ENCODE measurements around the gene BCAS1. TPM values are rescaled to one million over a fixed set of nuclear protein-coding genes. Genes with fewer than 3 reads are reported as not detected.

The BCAS1 gene
- total RNA-seq, 1 experiment from 2014 or later: 4.0 TPM

DNA sequence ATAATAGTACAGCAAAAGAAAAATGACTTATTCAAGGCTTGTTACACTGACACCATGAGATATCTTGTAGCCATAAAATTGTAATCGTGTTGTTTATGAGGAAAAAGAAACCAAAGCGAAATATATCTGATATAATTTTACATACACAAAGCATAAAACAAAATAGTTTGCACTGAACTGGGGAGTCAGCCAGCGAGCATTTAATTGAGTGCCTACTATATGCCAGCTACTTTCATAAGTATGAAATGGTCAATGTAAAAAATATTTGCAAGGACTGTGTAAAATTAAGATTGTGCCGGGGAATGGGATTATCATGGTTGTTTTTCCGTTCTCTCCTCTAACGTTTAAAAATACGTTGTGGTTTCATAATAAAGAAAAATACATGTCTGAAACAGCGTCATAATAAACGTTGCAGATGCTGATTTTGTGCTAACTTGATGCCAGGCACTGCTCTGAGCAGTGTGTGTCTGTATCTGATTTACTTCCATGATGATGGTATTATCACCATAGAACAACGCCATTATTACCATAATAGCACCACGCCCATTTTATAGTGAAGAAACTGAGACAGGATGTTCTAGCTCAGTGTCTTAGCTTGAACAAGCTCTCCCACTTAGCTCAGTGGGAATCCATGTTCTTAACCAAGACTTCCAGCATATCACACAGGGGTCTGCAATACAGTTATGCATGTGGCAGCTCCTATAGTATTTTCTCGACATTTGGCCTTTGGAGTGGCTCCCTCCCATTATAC lies 144.6 kb downstream of the BCAS1 start:
- DNase-seq: no peak
- no peaks in the 10 kb centered on the region for H3K79me2 ChIP-seq (ENCODE audit: low read depth)
- H3K4me1 ChIP-seq (replicated peaks; ENCODE audit: insufficient read depth): peaks cover 62% of the 10 kb centered on the region
- no TSS peak for BruUV-seq (replicated peaks)
- peak overlapping the region; percentile 66 for H3K4me2 ChIP-seq
- H3K4me3 ChIP-seq: no peak overlapping the region
- H3F3A ChIP-seq (ENCODE audit: insufficient read depth, low read depth): peaks cover 37% of the 10 kb centered on the region
- intact Hi-C loops (cut with micrococcal nuclease; ENCODE audit: unreplicated experiment): no loop called here
- H3K36me3 ChIP-seq (ENCODE audit: low read depth): no peaks in the 10 kb centered on the region
- H3K9me3 ChIP-seq (ENCODE audit: insufficient read depth, low read depth): no peaks in the 10 kb centered on the region
- no peaks in the 10 kb centered on the region for H3K27me3 ChIP-seq (ENCODE audit: insufficient read depth, low read depth)
- no peaks in the 10 kb centered on the region for H4K20me1 ChIP-seq (ENCODE audit: insufficient read depth)
- H3K27ac ChIP-seq: peak overlapping the region; percentile 93
- no peaks in the 10 kb centered on the region for H3K9me2 ChIP-seq (ENCODE audit: insufficient read depth)
- TF ChIP-seq, protein P1, sequence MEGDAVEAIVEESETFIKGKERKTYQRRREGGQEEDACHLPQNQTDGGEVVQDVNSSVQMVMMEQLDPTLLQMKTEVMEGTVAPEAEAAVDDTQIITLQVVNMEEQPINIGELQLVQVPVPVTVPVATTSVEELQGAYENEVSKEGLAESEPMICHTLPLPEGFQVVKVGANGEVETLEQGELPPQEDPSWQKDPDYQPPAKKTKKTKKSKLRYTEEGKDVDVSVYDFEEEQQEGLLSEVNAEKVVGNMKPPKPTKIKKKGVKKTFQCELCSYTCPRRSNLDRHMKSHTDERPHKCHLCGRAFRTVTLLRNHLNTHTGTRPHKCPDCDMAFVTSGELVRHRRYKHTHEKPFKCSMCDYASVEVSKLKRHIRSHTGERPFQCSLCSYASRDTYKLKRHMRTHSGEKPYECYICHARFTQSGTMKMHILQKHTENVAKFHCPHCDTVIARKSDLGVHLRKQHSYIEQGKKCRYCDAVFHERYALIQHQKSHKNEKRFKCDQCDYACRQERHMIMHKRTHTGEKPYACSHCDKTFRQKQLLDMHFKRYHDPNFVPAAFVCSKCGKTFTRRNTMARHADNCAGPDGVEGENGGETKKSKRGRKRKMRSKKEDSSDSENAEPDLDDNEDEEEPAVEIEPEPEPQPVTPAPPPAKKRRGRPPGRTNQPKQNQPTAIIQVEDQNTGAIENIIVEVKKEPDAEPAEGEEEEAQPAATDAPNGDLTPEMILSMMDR (conservative IDR thresholded peaks at IDR 0.05): no peak
- TF ChIP-seq EZH2 (IDR thresholded peaks at IDR 0.05; ENCODE audit: low read depth): no peak
- POLR2A ChIA-PET (ENCODE audit: unreplicated experiment): no interaction called here
- CTCF ChIA-PET: interaction anchor here (0.7 kb wide), 1 partner anchor 10 kb away, joined by 4 read pairs; no protein-coding TSS in a partner anchor
- no peak overlapping the region for H2AFZ ChIP-seq

DNA sequence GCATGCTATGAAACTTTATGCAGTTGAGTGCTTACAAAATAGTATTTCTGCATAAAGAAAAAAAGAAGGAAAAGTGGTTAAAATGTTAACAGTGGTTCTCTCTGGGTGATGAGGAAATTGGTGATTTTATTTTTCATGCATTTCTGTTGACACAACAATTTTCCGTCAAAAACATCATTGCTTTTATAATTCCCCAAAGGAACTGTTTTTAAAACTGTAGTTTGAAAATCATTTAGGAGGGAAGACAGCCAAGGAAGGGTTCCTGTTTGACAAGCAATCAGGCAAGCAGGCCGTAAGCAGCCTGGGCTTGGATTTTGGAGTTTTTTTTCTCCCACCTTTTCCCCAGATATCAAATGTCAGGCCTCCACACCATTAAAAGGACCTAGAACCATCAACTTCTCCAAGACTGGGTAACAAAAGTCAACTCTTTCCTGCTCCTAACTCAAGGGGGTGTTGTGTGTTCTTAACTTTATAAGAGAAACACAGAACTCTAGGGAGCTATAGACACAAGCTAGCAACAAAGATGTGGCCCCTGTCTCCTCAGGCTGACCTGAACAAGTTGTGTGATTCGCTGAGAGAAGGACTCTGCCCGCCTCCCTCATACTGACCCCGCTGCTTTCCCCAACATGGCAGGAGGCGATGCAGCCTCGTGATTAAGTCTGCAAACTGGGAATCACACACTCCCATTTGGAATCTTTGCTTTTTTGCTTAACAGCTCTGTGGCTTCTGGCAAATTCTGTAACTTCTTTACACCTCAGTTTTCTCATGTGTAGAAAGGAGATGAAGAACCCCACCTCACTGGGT lies 146.6 kb downstream of the BCAS1 start:
- TF ChIP-seq, protein P1 (conservative IDR thresholded peaks at IDR 0.05): no peak
- TF ChIP-seq EZH2 (IDR thresholded peaks at IDR 0.05; ENCODE audit: low read depth): no peak
- ChIA-PET CTCF (no interaction called here), POLR2A (ENCODE audit: unreplicated experiment) (no interaction called here)
- no peaks in the 10 kb centered on the region for H3K27me3 ChIP-seq (ENCODE audit: insufficient read depth, low read depth)
- 0 out of 2 replicates have a peak overlapping the region, but pooled peaks have one; percentile 23 for H2AFZ ChIP-seq
- no peaks in the 10 kb centered on the region for H3K9me2 ChIP-seq (ENCODE audit: insufficient read depth)
- no peaks in the 10 kb centered on the region for H3K79me2 ChIP-seq (ENCODE audit: low read depth)
- H3K27ac ChIP-seq: peak overlapping the region; percentile 6; the same call in 1 of the 2 replicates
- no peak for DNase-seq
- intact Hi-C loops (cut with micrococcal nuclease; ENCODE audit: unreplicated experiment): no loop called here
- no peaks in the 10 kb centered on the region for H4K20me1 ChIP-seq (ENCODE audit: insufficient read depth)
- H3K4me3 ChIP-seq: no peak overlapping the region
- no peaks in the 10 kb centered on the region for H3K36me3 ChIP-seq (ENCODE audit: low read depth)
- H3F3A ChIP-seq (ENCODE audit: insufficient read depth, low read depth): peaks cover 24% of the 10 kb centered on the region
- no peak overlapping the region for H3K4me2 ChIP-seq
- H3K4me1 ChIP-seq (replicated peaks; ENCODE audit: insufficient read depth): peaks cover 45% of the 10 kb centered on the region
- BruUV-seq (replicated peaks): no TSS peak
- H3K9me3 ChIP-seq (ENCODE audit: insufficient read depth, low read depth): no peaks in the 10 kb centered on the region

DNA sequence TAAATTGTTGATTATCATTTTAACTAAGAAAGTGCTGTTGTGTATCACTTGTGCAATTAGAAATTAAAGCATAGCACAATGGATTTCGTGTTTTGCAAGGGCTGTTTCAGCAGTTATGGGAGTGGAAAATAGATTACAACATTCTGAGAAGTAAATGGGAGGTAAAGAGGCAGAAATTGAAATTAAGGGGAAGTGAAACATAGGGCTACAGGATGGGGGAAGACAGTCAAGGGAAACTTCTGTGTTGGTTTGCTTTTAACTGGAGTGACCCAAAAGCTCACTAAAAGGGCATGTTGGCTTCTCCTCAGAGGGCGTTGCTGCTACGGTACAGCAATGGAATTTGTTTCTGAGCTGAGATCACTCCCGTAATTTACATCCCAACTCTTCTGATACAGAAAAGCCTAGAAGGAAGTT lies 147.5 kb downstream of the BCAS1 start:
- Histone ChIP-seq H3K4me2 (no peak overlapping the region), H3K9me2 (ENCODE audit: insufficient read depth) (no peaks in the 10 kb centered on the region), H3K9me3 (ENCODE audit: insufficient read depth, low read depth) (no peaks in the 10 kb centered on the region), H3K79me2 (ENCODE audit: low read depth) (no peaks in the 10 kb centered on the region), H3K27ac (peak overlapping the region; percentile 6; the same call in 1 of the 2 replicates), H3K4me3 (no peak overlapping the region), H3K27me3 (ENCODE audit: insufficient read depth, low read depth) (no peaks in the 10 kb centered on the region), H3K36me3 (ENCODE audit: low read depth) (no peaks in the 10 kb centered on the region), H2AFZ (0 out of 2 replicates have a peak overlapping the region, but pooled peaks have one; percentile 10), H4K20me1 (ENCODE audit: insufficient read depth) (no peaks in the 10 kb centered on the region), H3F3A (ENCODE audit: insufficient read depth, low read depth) (peaks cover 24% of the 10 kb centered on the region), H3K4me1 (replicated peaks; ENCODE audit: insufficient read depth) (peaks cover 47% of the 10 kb centered on the region)
- BruUV-seq (replicated peaks): no TSS peak
- DNase-seq: no peak
- ChIA-PET POLR2A (ENCODE audit: unreplicated experiment) (no interaction called here), CTCF (no interaction called here)
- TF ChIP-seq EZH2 (IDR thresholded peaks at IDR 0.05; ENCODE audit: low read depth): no peak
- TF ChIP-seq, protein P1 (conservative IDR thresholded peaks at IDR 0.05): no peak
- intact Hi-C loops (cut with micrococcal nuclease; ENCODE audit: unreplicated experiment): no loop called here
